Mucosa of rectum (tissue), 2 donors: ENCODE results near the gene MAGI2.

Experiments used
- H3K27ac ChIP-seq, 2 donors: one replicate each; pipeline ENCODE4 v1.7.0; 2013; ENCODE audit warnings: inconsistent platforms in 2 of 2, low read depth in 2 of 2, low read length in 2 of 2
- H3K27me3 ChIP-seq, 2 donors: one replicate each; pipeline ENCODE4 v1.7.0; 2013; ENCODE audit warnings: low read length in 2 of 2; ENCODE audit not compliant: control insufficient read depth in 2 of 2, insufficient read depth in 2 of 2
- H3K36me3 ChIP-seq, 2 donors: one replicate each; pipeline ENCODE4 v1.7.0; 2013; ENCODE audit warnings: low read length in 2 of 2; ENCODE audit not compliant: control insufficient read depth in 2 of 2, insufficient read depth in 2 of 2
- H3K4me1 ChIP-seq, 2 donors: one replicate each; pipeline ENCODE4 v1.7.0; 2013; ENCODE audit warnings: low read length in 2 of 2, mild to moderate bottlenecking in 1 of 2; ENCODE audit not compliant: control insufficient read depth in 2 of 2, insufficient read depth in 2 of 2
- H3K4me3 ChIP-seq, 2 donors: one replicate each; pipeline ENCODE4 v1.7.0; 2013; ENCODE audit warnings: low read length in 2 of 2
- H3K9ac ChIP-seq, 2 donors: one replicate each; pipeline ENCODE4 v1.7.0; 2013; ENCODE audit warnings: low read length in 2 of 2, low read depth in 1 of 2, mild to moderate bottlenecking in 1 of 2
- H3K9me3 ChIP-seq, 2 donors: one replicate each; pipeline ENCODE4 v1.7.0; 2013; ENCODE audit warnings: low read length in 2 of 2; ENCODE audit not compliant: control insufficient read depth in 2 of 2
- donor health status: healthy.
- donor health status: Normal muscosa, but diverticular disease.

Gene MAGI2

DNA sequence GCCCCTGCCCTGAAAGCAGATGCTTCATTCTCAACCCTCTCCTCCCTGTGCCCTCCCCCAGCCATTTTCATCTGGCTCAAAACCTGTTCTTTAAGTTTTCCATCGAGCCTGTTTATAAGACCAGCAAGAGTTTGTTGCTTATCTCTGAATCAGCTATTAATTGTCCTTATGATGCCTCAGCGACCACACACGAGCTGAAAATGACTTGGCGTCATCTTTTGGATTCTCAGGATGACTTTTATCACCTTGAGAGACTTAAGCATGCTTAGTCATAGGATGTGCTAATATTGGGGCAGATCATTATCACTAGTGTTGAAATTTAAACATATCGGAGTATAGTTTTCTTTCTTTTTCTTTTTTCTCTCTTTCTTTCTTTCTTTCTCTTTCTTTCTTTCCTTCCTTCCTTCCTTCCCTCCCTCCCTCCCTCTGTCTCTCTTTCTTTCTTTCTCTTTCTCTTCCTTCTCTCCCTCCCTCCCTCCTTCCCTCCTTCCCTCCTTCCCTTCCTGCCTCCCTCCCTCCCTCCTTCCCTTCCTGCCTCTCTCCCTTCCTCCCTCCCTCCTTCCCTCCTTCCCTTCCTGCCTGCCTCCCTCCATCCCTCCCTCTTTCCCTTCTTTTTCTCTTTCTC is 1470.4 kb downstream of the MAGI2 start:
- no peaks in the 10 kb centered on the region for H3K36me3 ChIP-seq
- no peak overlapping the region for H3K4me3 ChIP-seq
- no peaks in the 10 kb centered on the region for H3K4me1 ChIP-seq
- H3K27ac ChIP-seq: no peak overlapping the region
- no peaks in the 10 kb centered on the region for H3K27me3 ChIP-seq
- no peaks in the 10 kb centered on the region for H3K9me3 ChIP-seq
- H3K9ac ChIP-seq: no peak overlapping the region

DNA sequence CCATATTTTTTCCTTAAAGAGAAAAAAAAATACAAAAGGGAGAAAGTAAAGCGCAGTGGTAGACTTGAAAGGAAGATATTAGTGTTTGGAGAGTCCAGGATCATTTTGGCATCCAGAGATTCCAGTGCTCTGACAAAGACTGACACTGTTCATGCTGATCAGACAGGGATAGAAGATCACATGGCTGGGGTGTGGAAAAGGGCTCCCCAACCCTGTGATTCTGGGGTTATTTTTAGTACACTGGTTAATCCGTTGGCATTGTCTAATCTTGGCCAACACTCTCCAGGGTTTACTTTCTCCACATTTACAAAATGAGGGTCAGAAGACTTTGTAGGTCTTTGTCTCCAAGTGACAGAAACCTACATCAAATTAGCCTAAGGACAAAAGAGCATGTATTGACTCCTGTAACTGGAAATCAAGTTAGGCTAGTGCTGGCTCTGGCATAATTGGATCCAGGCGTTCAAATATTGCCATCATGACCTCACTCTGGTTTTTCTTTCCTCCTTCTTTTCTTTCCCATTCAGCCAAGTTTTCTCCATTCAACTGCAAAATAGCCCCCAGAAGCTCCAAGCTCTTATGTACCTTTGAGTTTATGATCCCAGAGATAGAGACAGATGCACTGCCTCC is 1473.3 kb downstream of the MAGI2 start:
- H3K27ac ChIP-seq: no peak overlapping the region

DNA sequence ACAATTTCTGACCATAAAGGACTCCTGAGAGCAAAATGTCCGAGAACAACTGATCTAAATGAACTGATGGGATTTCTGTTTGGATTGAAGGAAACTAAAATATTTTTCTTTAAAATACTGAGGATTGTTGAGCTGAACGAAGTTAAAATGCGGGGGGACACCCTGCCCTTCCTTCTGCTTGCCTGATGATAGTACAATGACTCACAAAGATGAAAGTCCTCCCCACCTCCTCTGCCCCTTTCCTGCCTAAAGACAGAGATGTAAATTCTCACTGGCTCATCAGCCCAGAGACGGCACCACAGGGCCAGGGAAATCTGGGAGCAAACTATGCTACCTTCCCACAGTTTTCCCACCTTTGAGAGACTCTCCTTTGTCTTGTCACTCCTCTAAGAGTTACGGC is 1474.2 kb downstream of the MAGI2 start:
- Histone ChIP-seq H3K9me3 (no peaks in the 10 kb centered on the region), H3K4me3 (no peak overlapping the region), H3K4me1 (no peaks in the 10 kb centered on the region)

More for the DNA sequence above, 1473.3 kb downstream of the MAGI2 start:
- H3K36me3 ChIP-seq: no peaks in the 10 kb centered on the region
- no peaks in the 10 kb centered on the region for H3K9me3 ChIP-seq
- no peak overlapping the region for H3K4me3 ChIP-seq
- H3K27me3 ChIP-seq: no peaks in the 10 kb centered on the region
- no peaks in the 10 kb centered on the region for H3K4me1 ChIP-seq
- H3K9ac ChIP-seq: no peak overlapping the region

DNA sequence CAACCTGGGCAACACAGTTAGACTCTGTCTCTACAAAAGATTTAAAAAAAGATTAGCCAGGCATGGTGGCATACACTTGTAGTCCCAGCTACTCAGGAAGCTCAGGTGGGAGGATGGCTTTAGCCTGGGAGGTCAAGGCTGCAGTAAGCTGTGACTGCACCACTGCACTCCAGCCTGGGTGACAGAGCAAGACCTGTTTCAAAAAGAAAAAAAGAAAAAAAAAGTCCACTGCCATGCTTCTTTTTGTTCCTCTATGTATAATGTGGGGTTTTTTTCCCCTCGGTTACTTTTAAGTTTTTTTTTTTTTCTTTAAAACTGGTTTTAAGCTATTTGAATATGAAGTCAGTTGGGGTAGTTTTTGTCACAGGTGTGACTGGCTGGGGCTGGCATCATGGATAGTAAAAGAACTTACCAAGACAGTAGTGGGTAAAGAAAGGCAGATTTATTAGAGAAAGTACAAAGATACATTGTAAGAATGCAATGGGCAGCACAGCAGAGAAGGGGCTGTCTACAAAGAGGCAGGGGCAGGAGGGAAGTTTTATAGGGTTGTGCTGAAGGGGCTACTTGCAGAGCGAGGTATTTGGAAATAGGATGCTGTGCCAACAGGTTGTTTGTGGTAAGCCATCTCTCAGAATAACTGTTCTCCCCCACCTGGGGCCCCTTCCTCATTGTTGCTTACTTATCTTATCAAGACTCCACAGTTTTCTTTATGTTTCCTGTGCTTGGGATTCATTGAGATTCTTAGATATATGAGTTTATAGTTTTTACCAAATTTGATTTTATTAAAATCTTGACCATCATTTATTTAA is 1477.6 kb downstream of the MAGI2 start:
- Histone ChIP-seq H3K36me3 (no peaks in the 10 kb centered on the region), H3K9me3 (no peaks in the 10 kb centered on the region), H3K27me3 (no peaks in the 10 kb centered on the region), H3K4me3 (no peak overlapping the region), H3K9ac (no peak overlapping the region), H3K4me1 (no peaks in the 10 kb centered on the region), H3K27ac (no peak overlapping the region)

More for the DNA sequence above, 1474.2 kb downstream of the MAGI2 start:
- Histone ChIP-seq H3K36me3 (no peaks in the 10 kb centered on the region), H3K9ac (no peak overlapping the region), H3K27ac (no peak overlapping the region), H3K27me3 (no peaks in the 10 kb centered on the region)

DNA sequence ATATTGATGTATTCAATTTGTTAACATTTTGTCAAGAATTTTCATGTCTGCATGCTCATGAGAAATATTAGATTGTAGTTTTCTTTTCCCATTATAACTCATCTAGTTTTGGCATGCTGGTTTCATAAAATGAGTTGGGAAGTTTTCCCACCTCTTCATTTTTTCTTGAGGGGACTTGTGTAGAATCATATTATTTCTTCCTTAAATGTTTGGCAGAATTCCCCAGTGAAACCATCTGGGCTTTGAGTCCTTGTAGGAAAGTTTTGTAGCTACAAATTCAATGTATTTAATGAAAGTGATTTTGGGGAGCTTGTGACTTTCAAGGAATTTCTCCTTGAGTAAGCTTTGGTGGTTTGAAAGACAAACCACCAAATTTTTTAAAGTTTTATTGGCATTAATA is 1481.7 kb downstream of the MAGI2 start:
- no peaks in the 10 kb centered on the region for H3K36me3 ChIP-seq
- no peaks in the 10 kb centered on the region for H3K9me3 ChIP-seq
- no peak overlapping the region for H3K9ac ChIP-seq
- no peaks in the 10 kb centered on the region for H3K27me3 ChIP-seq
- H3K4me1 ChIP-seq: no peaks in the 10 kb centered on the region
- H3K27ac ChIP-seq: no peak overlapping the region
- H3K4me3 ChIP-seq: no peak overlapping the region

DNA sequence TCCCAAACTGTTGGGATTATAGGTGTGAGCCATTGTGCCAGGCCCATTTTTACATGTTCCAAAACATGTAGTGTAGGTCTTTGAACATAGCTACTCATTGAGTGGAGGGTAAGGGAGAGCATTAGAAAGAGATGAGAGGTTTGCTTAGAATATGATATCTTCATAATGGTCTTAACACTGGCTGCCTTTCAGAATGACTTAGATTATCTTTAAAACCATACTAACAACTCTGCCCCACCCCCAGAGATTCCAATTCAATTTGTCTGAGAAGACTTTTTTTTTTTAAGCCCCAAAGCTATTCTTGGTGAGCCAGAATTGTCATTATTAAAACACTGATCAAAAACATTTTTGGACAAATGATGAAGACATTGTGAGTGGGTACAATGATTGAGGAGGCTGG is 1486.0 kb downstream of the MAGI2 start:
- Histone ChIP-seq H3K36me3 (no peaks in the 10 kb centered on the region), H3K27me3 (no peaks in the 10 kb centered on the region), H3K27ac (no peak overlapping the region), H3K9me3 (no peaks in the 10 kb centered on the region), H3K4me1 (no peaks in the 10 kb centered on the region), H3K4me3 (no peak overlapping the region), H3K9ac (no peak overlapping the region)
